SK-N-SH (cell line): ENCODE data around the gene PCDHGA1.

Experiments used
- JUND ChIP-seq: IDR thresholded peaks from 2 replicates; pipeline ENCODE4 v1.4.0; 2012
- RCOR1 ChIP-seq: fragments of 150-350 bp; IDR thresholded peaks from 2 replicates; pipeline ENCODE4 v1.6.1; 2017; ENCODE audit warnings: antibody characterized with exemption, low read length
- TF ChIP-seq, protein P1 (sequence below): fragments of 150-350 bp; IDR thresholded peaks from 2 replicates; pipeline ENCODE4 v1.6.1; 2017; ENCODE audit warnings: antibody characterized with exemption, low read length, low read depth, borderline replicate concordance

DNA sequence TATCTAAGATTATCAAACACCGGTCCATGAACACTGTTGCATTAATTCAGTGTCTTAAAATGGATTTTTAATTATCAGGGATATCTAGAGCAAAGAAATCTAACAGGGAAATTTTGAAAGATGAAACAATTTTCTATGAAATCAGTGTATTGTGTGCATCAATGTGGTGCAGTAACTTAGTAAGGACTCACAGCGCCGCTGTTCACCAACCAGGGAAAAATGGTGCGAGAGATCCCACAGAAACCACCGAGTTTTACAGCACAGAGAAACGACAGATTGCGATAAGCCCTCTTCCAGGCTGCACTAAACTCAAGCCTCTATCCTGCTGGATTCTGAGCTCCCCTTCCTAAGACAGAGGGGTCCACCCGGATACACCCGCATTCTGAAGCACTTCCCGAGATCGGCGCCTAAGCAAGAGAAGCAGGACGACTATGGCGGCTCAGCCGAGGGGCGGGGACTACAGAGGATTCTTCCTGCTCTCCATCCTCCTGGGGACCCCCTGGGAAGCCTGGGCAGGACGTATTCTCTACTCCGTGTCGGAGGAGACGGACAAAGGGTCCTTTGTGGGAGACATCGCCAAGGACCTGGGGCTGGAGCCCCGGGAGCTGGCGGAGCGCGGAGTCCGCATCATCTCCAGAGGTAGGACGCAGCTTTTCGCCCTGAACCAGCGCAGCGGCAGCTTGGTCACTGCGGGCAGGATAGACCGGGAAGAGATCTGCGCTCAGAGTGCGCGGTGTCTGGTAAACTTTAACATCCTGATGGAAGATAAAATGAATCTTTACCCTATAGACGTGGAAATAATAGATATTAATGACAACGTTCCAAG, 52.4 kb downstream of the PCDHGA1 start, which contains the start of gene PCDHGA7:
- TF ChIP-seq, protein P1, sequence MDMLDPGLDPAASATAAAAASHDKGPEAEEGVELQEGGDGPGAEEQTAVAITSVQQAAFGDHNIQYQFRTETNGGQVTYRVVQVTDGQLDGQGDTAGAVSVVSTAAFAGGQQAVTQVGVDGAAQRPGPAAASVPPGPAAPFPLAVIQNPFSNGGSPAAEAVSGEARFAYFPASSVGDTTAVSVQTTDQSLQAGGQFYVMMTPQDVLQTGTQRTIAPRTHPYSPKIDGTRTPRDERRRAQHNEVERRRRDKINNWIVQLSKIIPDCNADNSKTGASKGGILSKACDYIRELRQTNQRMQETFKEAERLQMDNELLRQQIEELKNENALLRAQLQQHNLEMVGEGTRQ: no peak
- TF ChIP-seq JUND: no peak
- TF ChIP-seq RCOR1: no peak
